ENCODE results near the gene CAMK2D. TPM values are rescaled to one million over a fixed set of nuclear protein-coding genes. Genes with fewer than 3 reads are reported as not detected.

Gene CAMK2D
- total and polyA plus RNA-seq, 10 donors: 5.9 to 44.2 (median 33.3) TPM

DNA sequence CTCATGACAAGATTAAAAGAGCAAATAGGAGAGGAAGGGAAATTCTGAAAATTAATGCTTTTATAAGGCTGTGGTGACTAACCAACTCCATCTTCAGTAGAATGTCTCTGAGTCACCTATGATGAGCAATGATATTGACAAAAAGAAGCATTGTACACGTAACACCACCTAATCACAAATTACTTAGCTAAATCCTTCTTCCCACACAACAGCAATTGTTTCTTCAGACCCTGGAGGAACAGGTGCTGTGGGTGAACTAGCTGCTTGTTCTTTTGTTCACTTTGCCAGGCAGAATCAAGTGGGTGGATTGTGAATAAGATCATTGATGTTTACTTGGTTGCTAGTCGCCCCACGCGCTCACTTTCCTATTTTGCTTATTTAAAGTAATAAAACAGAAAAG is 315.5 kb downstream of the CAMK2D start:
- Histone ChIP-seq H3K27ac (peak overlapping the region in 5 of 8 donors; percentile 44 to 53 (median 53)), H3K36me3 (no peaks in the 10 kb centered on the region), H3K4me1 (peaks cover 0 to 5% (median 0%) of the 10 kb centered on the region in 6 donors), H3K27me3 (replicated peaks in 1 of 7) (no peaks in the 10 kb centered on the region), H3K4me3 (no peak overlapping the region), H3K9me3 (peaks cover 0 to 6% (median 0%) of the 10 kb centered on the region in 8 donors)
- WGBS, 5 donors: 86 to 93% (median 91%) methylated on average over 4 of the region's 4 CpGs
- no peak for DNase-seq
- no peak for TF ChIP-seq POLR2A (IDR thresholded peaks at IDR 0.05)
- TF ChIP-seq, protein P1, sequence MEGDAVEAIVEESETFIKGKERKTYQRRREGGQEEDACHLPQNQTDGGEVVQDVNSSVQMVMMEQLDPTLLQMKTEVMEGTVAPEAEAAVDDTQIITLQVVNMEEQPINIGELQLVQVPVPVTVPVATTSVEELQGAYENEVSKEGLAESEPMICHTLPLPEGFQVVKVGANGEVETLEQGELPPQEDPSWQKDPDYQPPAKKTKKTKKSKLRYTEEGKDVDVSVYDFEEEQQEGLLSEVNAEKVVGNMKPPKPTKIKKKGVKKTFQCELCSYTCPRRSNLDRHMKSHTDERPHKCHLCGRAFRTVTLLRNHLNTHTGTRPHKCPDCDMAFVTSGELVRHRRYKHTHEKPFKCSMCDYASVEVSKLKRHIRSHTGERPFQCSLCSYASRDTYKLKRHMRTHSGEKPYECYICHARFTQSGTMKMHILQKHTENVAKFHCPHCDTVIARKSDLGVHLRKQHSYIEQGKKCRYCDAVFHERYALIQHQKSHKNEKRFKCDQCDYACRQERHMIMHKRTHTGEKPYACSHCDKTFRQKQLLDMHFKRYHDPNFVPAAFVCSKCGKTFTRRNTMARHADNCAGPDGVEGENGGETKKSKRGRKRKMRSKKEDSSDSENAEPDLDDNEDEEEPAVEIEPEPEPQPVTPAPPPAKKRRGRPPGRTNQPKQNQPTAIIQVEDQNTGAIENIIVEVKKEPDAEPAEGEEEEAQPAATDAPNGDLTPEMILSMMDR (IDR thresholded peaks at IDR 0.05 in 8 of 11, conservative IDR thresholded peaks at IDR 0.05 in 3 of 11): no peak
- TF ChIP-seq POLR2AphosphoS5 (IDR thresholded peaks at IDR 0.05): no peak
- intact Hi-C loops (cut with DNase I; ENCODE audit: low total_unique reads): no loop called here

DNA sequence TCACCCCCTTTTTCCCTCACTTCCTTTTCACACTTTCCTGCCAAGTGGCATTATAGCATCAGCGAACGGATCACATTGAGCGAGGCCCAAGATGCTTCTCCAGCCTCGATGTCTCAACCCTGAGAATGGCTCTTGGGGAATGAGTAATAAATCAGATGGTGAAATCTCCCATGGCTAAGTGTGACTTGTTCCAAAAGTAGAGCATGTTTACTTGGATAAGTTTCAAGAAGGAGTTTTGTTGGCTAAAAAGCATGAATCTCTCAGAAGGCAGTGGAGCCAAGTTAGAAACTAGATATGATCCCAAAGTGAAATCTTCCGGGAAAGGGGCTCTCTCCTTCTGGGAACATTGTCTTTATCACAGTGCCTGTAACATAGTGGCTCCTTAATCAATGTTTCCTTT is 316.3 kb downstream of the CAMK2D start:
- Histone ChIP-seq H3K9me3 (peaks cover 0 to 6% (median 0%) of the 10 kb centered on the region in 8 donors), H3K36me3 (no peaks in the 10 kb centered on the region), H3K4me3 (no peak overlapping the region), H3K27ac (peak overlapping the region in 6 of 8 donors; percentile 2 to 53 (median 50)), H3K4me1 (peaks cover 0 to 5% (median 0%) of the 10 kb centered on the region in 6 donors), H3K27me3 (replicated peaks in 1 of 7) (no peaks in the 10 kb centered on the region)
- TF ChIP-seq, protein P1 (IDR thresholded peaks at IDR 0.05 in 8 of 11, conservative IDR thresholded peaks at IDR 0.05 in 3 of 11): no peak
- TF ChIP-seq POLR2AphosphoS5 (IDR thresholded peaks at IDR 0.05): peak in 1 of 3 donors; percentile 60
- intact Hi-C loops (cut with DNase I; ENCODE audit: low total_unique reads): no loop called here
- no peak for DNase-seq
- 72 to 86% (median 76%) methylated on average over 5 of the region's 5 CpGs for WGBS, 5 donors

DNA sequence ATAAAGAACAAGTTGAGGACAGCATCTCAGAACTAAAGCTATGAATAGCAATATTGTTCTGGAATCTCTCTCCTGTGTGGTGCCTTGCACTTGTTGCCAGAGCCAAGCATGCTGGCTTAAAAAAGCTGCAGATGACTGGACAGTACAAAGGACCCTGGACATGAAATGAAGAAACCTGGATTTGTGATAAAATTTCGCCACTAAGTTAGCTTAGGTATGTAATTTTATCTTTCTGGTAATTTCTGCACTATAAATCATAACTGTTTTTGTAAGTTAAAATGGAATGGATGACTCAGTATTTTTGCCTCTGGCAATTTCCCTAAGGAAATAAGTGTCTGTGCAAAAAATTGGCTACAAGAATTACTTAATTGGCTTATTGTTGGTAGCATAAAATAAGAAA is 317.2 kb downstream of the CAMK2D start:
- peaks cover 0 to 6% (median 0%) of the 10 kb centered on the region in 8 donors for H3K9me3 ChIP-seq
- no peaks in the 10 kb centered on the region for H3K36me3 ChIP-seq
- DNase-seq: no peak
- H3K27me3 ChIP-seq (replicated peaks in 1 of 7): no peaks in the 10 kb centered on the region
- peaks cover 0 to 5% (median 0%) of the 10 kb centered on the region in 6 donors for H3K4me1 ChIP-seq
- no peak overlapping the region for H3K4me3 ChIP-seq
- WGBS, 5 donors: 70 to 80% (median 75%) methylated on average over 1 of the region's 1 CpG
- no peak overlapping the region for H3K27ac ChIP-seq
- TF ChIP-seq POLR2A (IDR thresholded peaks at IDR 0.05) (no peak), POLR2AphosphoS5 (IDR thresholded peaks at IDR 0.05) (no peak)
- TF ChIP-seq, protein P1 (IDR thresholded peaks at IDR 0.05 in 8 of 11, conservative IDR thresholded peaks at IDR 0.05 in 3 of 11): no peak
- intact Hi-C loops (cut with DNase I; ENCODE audit: low total_unique reads): no loop called here

DNA sequence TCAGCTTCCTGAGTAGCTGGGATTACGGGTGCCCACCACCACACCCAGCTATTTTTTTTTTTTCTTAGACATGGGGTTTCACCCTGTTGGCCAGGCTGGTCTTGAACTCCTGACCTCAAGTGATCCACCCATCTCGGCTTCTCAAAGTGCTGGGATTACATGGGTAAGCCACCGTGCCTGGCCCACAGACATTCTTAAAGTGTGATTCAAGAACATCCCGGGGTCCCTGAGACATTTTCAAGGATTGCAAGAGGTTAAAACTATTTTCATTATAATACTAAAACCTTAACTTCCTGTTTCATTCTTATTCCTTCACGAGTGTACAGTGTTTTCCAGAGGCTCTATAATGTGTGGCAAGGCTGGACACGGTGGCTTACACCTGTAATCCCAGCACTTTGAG is 318.7 kb downstream of the CAMK2D start:
- no peak overlapping the region for H3K4me3 ChIP-seq
- H3K27me3 ChIP-seq (replicated peaks in 1 of 7): no peaks in the 10 kb centered on the region
- no peak for TF ChIP-seq POLR2A (IDR thresholded peaks at IDR 0.05)
- TF ChIP-seq, protein P1 (IDR thresholded peaks at IDR 0.05 in 8 of 11, conservative IDR thresholded peaks at IDR 0.05 in 3 of 11): no peak
- no peak for TF ChIP-seq POLR2AphosphoS5 (IDR thresholded peaks at IDR 0.05)
- intact Hi-C loops (cut with DNase I; ENCODE audit: low total_unique reads): no loop called here
- H3K27ac ChIP-seq: no peak overlapping the region
- WGBS, 5 donors: 57 to 70% (median 67%) methylated on average over 6 of the region's 6 CpGs
- DNase-seq: no peak
- H3K36me3 ChIP-seq: no peaks in the 10 kb centered on the region
- peaks cover 0 to under 1% (median 0%) of the 10 kb centered on the region in 6 donors for H3K4me1 ChIP-seq
- H3K9me3 ChIP-seq: peaks cover 0 to 6% (median 0%) of the 10 kb centered on the region in 8 donors
